ENCODE data around the gene ST6GALNAC4. TPM values are rescaled to one million over a fixed set of nuclear protein-coding genes. Genes with fewer than 3 reads are reported as not detected.
A peak's percentile ranks its signal among the peaks of the same experiment; 100 is the strongest.

The ST6GALNAC4 gene
- total RNA-seq, 4 donors from 2014 or later, result 25.2 to 49.7 (median 31.7) TPM

- peak; percentile 34 for ATAC-seq
- Histone ChIP-seq H3K36me3 (peaks cover 0 to 12% of the 10 kb centered on the region in 2 donors), H3K27ac (peak overlapping the region in 3 of 4 donors; percentile 72 to 82 (median 76)), H3K9me3 (no peaks in the 10 kb centered on the region), H3K4me1 (peaks cover 0 to 64% (median 45%) of the 10 kb centered on the region in 3 donors), H3K4me3 (no peak overlapping the region), H3K27me3 (no peaks in the 10 kb centered on the region)
- 45 to 50% methylated on average over 4 to 5 of the region's 17 CpGs for WGBS, 2 donors (ENCODE audit: low coverage in 1 of 2)
- TF ChIP-seq POLR2AphosphoS5 (IDR thresholded peaks at IDR 0.05) (peak; percentile 34), EP300 (IDR thresholded peaks at IDR 0.05) (no peak), POLR2A (IDR thresholded peaks at IDR 0.05) (no peak)
- TF ChIP-seq, protein P1, sequence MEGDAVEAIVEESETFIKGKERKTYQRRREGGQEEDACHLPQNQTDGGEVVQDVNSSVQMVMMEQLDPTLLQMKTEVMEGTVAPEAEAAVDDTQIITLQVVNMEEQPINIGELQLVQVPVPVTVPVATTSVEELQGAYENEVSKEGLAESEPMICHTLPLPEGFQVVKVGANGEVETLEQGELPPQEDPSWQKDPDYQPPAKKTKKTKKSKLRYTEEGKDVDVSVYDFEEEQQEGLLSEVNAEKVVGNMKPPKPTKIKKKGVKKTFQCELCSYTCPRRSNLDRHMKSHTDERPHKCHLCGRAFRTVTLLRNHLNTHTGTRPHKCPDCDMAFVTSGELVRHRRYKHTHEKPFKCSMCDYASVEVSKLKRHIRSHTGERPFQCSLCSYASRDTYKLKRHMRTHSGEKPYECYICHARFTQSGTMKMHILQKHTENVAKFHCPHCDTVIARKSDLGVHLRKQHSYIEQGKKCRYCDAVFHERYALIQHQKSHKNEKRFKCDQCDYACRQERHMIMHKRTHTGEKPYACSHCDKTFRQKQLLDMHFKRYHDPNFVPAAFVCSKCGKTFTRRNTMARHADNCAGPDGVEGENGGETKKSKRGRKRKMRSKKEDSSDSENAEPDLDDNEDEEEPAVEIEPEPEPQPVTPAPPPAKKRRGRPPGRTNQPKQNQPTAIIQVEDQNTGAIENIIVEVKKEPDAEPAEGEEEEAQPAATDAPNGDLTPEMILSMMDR (IDR thresholded peaks at IDR 0.05), result no peak
Observed at GRCh38 chr9:127903557-127904475, 13.0 kb downstream of the ST6GALNAC4 start.

DNA sequence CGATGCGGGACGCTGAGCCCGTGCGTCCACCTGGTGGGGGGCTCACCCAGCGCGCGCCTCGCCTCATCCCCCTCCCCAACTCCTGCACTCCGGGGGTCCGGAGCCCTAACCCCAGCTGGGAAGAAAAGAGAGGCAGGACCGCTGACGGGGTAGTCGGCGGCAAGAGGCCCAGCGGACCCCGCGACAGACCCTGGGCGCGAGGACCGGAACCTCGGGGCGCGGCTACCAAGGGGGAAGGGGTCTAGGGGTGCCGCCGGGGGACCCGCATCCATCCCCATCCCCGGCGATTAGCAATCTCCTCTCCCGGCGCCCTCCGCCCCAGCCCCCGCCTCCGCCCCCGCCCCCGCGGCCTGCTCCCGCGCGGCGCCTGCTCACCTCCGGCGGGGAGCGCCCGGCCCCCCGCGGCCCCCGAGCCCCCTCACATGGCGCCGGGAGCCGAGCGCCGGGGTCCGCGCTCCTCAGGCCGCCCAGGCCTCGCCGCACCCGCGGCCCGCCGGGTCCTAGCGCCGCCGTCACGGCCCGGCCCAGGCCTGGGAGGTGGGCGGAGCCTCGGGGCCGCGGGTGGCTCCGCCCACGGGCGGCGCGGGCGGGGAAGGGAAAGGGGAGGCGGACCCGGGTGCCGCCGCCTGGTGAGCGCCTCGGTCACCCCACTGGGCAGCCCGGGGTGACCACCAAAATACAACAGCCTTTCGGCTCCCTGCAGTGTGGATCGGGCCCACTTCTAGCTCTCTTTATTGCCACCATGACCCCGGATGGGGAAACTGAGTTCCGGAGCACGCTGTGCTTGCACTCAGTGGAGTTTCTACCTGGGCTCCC lies 17.5 kb downstream of the ST6GALNAC4 start, which contains the start of gene ST6GALNAC6:
ST6GALNAC6 (minus strand) TSS at position 476 of the 816 bp plus-strand sequence. CDS start 1,622 bp downstream, outside the sequence.
- Histone ChIP-seq H3K4me1 (peaks cover 0 to 67% (median 33%) of the 10 kb centered on the region in 3 donors), H3K27me3 (no peaks in the 10 kb centered on the region), H3K4me3 (peak within 1 kb of the TSS; percentile 86 to 99), H3K9me3 (no peaks in the 10 kb centered on the region), H3K27ac (peak within 1 kb of the TSS; percentile 87 to 98 (median 96)), H3K36me3 (peaks cover 0 to 23% of the 10 kb centered on the region in 2 donors)
- ATAC-seq, result peak; percentile 78
- TF ChIP-seq EP300 (IDR thresholded peaks at IDR 0.05) (no peak), POLR2AphosphoS5 (IDR thresholded peaks at IDR 0.05) (no peak), POLR2A (IDR thresholded peaks at IDR 0.05) (peak; percentile 16 to 69)
- TF ChIP-seq, protein P1 (IDR thresholded peaks at IDR 0.05), result peak in 3 of 4 experiments; percentile 20 to 30 (median 24)
- WGBS, 2 donors (ENCODE audit: low coverage in 1 of 2), result no CpG with 5 or more reads among the region's 89 CpGs

DNA sequence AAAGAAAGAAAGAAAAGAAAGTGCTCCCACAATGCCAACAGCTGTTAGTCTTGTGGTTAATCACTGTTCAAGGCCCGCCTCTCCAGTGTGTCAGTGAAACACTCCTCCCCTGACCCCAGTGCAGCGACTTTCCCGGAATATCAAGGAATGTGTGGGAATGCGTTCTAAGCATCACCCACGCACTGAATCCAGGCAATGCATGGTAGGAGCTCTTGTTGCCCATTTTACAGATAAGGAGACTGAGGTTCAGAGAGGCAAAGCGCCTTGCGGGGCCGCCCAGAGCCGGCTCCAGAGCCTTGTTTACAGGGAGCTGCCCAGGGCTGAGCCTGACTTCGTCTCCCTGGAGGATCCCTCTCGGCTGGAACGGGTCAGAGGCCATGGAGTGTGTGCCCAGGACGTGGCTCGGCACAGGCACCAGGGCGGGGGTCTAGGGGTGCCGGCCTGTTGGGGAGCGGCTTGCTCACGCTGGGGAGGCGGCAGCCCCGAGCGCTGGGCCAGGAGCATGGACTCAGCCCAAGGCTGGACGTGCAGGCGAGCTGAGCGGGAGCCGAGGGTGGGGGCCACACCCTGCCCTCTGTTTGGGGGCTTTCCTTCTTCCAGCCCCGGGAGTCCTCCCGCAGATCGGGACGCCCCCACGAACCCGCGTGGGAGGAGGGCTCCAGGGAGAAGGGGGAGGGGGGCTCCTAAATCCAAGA lies 18.3 kb downstream of the ST6GALNAC4 start:
- Histone ChIP-seq H3K4me3 (peak overlapping the region; percentile 86 to 99), H3K27ac (peak overlapping the region; percentile 87 to 98 (median 96)), H3K27me3 (no peaks in the 10 kb centered on the region), H3K9me3 (peaks cover 0 to 3% (median 0%) of the 10 kb centered on the region in 3 donors), H3K36me3 (peaks cover 0 to 30% of the 10 kb centered on the region in 2 donors), H3K4me1 (peaks cover 0 to 59% (median 25%) of the 10 kb centered on the region in 3 donors)
- ATAC-seq, result peak; percentile 44
- peak; percentile 93 for TF ChIP-seq POLR2AphosphoS5 (IDR thresholded peaks at IDR 0.05)
- no peak for TF ChIP-seq EP300 (IDR thresholded peaks at IDR 0.05)
- no peak for TF ChIP-seq POLR2A (IDR thresholded peaks at IDR 0.05)
- WGBS, 2 donors (ENCODE audit: low coverage in 1 of 2), result 8 to 60% methylated on average over 1 to 7 of the region's 32 CpGs

DNA sequence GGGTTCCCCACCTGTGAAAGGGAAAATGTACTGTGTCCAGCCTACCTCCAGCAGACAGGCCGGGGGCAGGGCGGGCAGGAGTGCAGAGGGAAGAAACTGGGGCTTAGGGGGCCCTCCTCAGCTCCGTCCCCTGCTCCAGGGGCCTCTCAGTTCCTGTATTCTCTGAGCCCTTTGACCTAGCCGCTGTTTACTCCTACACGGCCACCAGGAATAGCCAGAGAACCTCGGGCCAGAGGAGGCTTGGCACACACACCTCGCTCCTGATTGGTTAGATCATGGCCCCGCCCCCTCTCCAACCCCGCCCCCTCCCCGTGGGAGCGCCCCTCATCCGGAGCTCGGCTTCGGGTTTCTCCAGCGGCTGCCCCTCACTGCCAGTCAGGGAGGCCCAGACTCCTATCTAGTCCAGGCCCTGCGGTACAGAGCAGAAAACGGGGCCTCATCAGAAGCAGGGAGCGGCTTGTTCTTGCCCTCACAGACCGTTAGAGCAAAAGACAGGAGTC lies 19.6 kb downstream of the ST6GALNAC4 start:
- peak overlapping the region; percentile 8 to 99 for H3K4me3 ChIP-seq
- H3K36me3 ChIP-seq, result peaks cover 0 to 44% of the 10 kb centered on the region in 2 donors
- ATAC-seq, result peak; percentile 84
- peaks cover 0 to 53% (median 19%) of the 10 kb centered on the region in 3 donors for H3K4me1 ChIP-seq
- TF ChIP-seq, protein P1 (IDR thresholded peaks at IDR 0.05), result no peak
- TF ChIP-seq EP300 (IDR thresholded peaks at IDR 0.05) (no peak), POLR2A (IDR thresholded peaks at IDR 0.05) (peak; percentile 18 to 37), POLR2AphosphoS5 (IDR thresholded peaks at IDR 0.05) (peak; percentile 48)
- H3K9me3 ChIP-seq, result peaks cover 0 to 13% (median 0%) of the 10 kb centered on the region in 3 donors
- H3K27me3 ChIP-seq, result no peaks in the 10 kb centered on the region
- peak overlapping the region; percentile 68 to 98 (median 96) for H3K27ac ChIP-seq
- no CpG with 5 or more reads among the region's 19 CpGs for WGBS, 2 donors (ENCODE audit: low coverage in 1 of 2)
